NK-92 treated with Interleukin-12 subunit alpha and Interleukin-12 subunit beta, amount 100 ng/mL, for 24 hours (cell line): ENCODE measurements around the gene G6PC1.
"Not testable (repeated sequence)": the region's sequence is repeated elsewhere in the genome, so short reads cannot be mapped to it uniquely, and the experiment has no call there.

ENCODE experiments used
- DNase-seq: peaks from one replicate; lab custom pipeline; 2025; lab: John Stamatoyannopoulos, UW

Gene G6PC1

DNA sequence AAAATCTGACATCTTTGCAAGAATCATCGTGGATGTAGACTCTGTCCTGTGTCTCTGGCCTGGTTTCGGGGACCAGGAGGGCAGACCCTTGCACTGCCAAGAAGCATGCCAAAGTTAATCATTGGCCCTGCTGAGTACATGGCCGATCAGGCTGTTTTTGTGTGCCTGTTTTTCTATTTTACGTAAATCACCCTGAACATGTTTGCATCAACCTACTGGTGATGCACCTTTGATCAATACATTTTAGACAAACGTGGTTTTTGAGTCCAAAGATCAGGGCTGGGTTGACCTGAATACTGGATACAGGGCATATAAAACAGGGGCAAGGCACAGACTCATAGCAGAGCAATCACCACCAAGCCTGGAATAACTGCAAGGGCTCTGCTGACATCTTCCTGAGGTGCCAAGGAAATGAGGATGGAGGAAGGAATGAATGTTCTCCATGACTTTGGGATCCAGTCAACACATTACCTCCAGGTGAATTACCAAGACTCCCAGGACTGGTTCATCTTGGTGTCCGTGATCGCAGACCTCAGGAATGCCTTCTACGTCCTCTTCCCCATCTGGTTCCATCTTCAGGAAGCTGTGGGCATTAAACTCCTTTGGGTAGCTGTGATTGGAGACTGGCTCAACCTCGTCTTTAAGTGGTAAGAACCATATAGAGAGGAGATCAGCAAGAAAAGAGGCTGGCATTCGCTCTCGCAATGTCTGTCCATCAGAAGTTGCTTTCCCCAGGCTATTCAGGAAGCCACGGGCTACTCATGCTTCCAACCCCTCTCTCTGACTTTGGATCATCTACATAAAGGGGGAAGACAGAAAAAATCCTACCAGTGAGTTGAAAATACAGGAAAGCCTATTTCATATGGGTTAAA lies at the start of gene G6PC1:
TSS of gene G6PC1 (plus strand) at position 340 of the 872 bp plus-strand sequence. CDS start at position 418, 78 bp downstream.
- no peak for DNase-seq

DNA sequence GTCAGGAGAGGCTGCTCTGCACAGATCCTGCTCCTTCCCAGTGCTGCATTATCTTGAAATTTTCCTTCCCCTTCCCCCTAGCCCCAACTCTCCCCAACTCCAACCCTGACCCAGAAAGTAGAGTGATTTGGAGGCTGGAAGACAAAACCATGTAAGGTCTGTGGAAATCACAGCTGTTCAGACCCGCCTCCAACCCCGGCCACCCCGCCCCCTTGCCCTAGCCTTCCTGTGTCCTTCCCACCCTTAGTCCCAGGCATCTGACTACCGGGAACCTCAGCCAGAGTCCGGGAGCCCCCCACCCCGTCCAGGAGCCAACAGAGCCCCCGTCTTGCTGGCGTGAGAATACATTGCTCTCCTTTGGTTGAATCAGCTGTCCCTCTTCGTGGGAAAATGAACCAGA lies 49.6 kb upstream of the G6PC1 start, which contains the start of gene AOC3:
TSS of gene AOC3 (plus strand) at position 246 of the 400 bp plus-strand sequence. CDS start at position 391, 145 bp downstream.
- DNase-seq = no peak

DNA sequence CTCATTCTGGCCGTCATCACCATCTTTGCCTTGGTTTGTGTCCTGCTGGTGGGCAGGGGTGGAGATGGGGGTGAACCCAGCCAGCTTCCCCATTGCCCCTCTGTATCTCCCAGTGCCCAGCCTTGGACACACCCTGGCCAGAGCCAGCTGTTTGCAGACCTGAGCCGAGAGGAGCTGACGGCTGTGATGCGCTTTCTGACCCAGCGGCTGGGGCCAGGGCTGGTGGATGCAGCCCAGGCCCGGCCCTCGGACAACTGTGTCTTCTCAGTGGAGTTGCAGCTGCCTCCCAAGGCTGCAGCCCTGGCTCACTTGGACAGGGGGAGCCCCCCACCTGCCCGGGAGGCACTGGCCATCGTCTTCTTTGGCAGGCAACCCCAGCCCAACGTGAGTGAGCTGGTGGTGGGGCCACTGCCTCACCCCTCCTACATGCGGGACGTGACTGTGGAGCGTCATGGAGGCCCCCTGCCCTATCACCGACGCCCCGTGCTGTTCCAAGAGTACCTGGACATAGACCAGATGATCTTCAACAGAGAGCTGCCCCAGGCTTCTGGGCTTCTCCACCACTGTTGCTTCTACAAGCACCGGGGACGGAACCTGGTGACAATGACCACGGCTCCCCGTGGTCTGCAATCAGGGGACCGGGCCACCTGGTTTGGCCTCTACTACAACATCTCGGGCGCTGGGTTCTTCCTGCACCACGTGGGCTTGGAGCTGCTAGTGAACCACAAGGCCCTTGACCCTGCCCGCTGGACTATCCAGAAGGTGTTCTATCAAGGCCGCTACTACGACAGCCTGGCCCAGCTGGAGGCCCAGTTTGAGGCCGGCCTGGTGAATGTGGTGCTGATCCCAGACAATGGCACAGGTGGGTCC lies 49.0 kb upstream of the G6PC1 start:
- not testable (repeated sequence) for DNase-seq

DNA sequence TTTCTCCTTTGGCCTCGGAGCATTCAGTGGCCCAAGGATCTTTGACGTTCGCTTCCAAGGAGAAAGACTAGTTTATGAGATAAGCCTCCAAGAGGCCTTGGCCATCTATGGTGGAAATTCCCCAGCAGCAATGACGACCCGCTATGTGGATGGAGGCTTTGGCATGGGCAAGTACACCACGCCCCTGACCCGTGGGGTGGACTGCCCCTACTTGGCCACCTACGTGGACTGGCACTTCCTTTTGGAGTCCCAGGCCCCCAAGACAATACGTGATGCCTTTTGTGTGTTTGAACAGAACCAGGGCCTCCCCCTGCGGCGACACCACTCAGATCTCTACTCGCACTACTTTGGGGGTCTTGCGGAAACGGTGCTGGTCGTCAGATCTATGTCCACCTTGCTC lies 48.2 kb upstream of the G6PC1 start:
- DNase-seq = no peak

DNA sequence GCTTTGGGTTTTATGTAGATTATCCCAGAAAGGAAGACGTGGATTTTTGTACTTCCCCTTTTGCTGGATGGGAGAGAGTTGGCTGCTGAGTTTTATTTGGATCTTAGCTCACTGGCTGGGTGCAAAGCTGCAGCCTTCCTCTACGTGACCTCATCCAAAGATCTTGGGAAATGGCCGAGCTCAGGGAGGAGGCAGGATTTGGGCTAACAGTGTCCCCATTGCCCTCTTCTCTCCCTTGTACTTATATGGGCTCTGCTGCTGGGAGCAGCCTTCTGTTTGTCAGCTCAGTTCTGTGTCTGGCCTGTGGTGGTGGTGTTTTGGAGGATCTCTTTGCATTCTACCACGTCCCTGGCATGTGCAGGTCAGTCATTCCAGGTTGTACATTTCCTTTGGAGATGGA lies 47.6 kb upstream of the G6PC1 start:
- no peak for DNase-seq

DNA sequence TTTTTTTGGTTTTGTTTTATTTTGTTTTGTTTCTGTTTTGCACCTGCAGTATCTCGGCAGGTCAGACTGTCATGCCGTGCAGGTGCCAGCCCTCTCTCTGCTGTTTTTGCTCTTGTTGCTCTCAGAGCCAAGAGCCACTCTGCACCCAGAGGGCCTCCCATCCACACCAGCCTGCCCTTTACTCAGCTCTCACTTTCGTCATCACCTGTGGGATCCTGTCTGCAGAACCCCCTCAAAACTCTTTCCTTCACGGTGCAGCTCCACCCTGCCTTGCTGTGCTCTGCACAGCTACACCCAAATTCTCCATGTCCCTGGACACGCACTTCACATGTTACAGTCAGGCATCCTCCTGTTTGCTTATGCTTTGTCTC lies 47.0 kb upstream of the G6PC1 start:
- DNase-seq = no peak

DNA sequence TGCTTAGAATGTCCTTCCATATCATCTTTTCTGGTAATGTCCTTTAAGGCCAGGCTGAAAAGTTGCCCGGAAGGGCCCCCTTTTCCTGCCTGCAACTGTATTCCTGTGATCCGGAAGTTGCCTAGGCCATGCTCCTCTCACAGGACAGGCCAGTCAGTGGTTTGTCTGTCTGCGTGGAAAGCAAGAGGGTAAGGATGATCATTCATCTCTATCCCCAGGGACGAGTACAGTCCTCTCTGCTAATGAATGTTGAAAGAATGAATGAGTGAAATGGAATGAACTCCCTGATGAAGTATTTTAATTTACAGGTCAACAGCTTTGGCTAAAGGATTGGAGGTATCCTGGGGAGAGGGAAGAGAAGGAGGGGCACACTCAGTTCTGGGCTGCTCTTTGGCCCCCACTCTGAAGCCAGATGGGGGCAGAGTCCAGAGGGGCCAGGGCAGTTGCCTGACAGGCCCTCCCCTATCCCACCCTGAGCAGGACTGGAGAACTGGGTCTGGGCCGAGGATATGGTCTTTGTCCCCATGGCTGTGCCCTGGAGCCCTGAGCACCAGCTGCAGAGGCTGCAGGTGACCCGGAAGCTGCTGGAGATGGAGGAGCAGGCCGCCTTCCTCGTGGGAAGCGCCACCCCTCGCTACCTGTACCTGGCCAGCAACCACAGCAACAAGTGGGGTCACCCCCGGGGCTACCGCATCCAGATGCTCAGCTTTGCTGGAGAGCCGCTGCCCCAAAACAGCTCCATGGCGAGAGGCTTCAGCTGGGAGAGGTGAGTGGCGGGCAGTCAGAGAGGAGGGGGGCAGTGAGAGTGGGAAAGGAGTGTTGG lies 46.4 kb upstream of the G6PC1 start:
- DNase-seq = no peak

DNA sequence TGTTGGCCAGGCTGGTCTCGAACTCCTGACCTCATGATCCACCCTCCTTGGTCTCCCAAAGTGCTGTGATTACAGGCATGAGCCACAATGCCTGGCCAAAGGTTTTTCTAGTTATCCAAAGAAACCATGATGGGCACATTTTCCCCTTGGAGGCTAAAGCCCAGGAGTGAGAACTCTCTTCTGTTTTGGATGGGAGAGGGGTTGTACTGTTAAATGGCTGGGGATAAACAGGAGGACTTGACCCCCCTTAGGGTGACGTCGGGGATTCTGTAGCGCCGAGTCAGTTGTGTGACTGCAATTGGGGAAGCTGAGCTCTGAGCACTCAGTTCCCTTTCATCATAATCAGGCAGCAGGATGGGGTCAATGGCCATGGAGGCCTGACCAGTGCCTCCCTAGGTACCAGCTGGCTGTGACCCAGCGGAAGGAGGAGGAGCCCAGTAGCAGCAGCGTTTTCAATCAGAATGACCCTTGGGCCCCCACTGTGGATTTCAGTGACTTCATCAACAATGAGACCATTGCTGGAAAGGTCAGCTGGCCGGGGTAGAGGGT lies 45.5 kb upstream of the G6PC1 start:
- no peak for DNase-seq

DNA sequence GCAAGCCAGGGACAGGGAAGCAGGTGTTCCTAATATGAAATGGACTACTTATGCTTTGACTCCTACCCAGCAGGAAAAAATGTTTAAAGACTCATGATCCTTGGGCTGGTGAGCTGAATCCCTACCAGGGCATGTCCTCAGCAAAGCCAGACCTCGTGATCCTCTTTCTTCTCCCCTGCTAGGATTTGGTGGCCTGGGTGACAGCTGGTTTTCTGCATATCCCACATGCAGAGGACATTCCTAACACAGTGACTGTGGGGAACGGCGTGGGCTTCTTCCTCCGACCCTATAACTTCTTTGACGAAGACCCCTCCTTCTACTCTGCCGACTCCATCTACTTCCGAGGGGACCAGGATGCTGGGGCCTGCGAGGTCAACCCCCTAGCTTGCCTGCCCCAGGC lies 44.5 kb upstream of the G6PC1 start:
- DNase-seq = not testable (repeated sequence)

DNA sequence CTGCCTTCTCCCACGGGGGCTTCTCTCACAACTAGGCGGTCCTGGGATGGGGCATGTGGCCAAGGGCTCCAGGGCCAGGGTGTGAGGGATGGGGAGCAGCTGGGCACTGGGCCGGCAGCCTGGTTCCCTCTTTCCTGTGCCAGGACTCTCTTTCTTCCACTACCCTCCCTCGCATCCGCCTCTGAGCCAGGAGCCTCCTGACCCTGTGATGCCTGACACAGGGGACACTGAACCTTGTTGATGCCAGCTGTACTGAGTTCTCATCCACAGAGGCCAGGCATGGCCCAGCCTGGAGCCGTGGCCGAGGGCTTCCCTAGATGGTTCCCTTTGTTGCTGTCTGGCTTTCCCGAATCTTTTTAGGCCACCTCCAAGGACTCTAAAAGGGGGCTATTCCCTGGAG lies 44.1 kb upstream of the G6PC1 start:
- not testable (repeated sequence) for DNase-seq

DNA sequence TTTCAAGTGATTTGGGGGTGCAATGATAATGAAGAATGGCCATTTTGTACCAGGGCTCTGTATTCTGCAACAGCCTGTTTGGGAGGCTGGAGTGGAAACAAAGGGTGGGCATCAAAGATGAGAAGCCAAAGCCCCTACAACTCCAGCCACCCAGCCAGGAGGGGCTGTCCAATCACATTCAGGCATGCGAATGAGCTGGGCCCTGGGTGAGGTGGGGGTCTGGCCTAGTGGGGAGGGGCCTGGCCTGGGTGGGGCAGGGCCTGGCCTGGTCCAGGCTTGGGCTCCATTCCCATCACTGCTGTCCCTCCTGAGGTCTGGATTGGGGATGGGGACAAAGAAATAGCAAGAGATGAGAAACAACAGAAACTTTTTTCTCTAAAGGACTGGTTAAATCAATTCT lies 43.2 kb upstream of the G6PC1 start:
- no peak for DNase-seq

DNA sequence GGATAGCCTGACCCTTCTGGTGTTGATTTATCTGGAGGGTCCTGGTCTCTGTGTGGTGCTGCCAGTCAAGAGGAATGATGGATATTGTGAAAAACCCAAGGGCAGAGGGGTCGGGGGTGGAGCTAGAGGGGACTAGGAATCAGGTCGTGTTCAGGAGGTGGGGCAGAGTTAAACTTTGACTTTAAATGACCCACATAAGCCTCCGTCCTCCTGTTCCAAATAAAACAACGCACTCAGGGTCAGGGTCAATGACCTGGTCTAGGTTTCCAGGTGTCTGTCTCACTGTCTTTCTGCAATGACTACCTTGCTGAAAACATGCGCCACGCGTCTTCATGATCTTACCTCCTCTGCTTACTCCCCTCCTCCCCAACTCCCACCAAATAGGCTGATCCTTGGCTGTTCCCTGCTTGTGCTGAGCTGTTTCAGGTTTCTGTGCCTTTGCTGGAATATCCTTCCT lies 34.9 kb upstream of the G6PC1 start:
- no peak for DNase-seq

DNA sequence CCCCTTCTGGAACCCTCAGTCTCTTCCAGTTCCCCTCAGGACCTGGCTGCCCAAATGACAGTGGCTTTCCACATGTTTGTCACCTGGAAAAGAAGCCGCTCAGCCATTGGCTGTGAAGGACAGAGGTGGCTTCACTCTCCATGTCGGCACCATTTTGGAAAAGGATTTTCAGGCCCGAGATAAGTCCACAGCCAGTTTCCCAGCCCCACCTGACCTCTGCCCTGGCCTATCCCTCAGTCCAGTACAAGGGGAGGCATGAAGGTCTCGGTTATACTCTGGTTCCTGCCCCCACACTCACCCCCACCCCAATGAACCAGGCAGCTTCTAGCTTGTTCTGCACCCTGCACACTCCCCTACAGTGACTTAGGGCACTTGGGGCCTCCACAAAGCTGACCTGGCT lies 34.4 kb upstream of the G6PC1 start:
- no peak for DNase-seq

DNA sequence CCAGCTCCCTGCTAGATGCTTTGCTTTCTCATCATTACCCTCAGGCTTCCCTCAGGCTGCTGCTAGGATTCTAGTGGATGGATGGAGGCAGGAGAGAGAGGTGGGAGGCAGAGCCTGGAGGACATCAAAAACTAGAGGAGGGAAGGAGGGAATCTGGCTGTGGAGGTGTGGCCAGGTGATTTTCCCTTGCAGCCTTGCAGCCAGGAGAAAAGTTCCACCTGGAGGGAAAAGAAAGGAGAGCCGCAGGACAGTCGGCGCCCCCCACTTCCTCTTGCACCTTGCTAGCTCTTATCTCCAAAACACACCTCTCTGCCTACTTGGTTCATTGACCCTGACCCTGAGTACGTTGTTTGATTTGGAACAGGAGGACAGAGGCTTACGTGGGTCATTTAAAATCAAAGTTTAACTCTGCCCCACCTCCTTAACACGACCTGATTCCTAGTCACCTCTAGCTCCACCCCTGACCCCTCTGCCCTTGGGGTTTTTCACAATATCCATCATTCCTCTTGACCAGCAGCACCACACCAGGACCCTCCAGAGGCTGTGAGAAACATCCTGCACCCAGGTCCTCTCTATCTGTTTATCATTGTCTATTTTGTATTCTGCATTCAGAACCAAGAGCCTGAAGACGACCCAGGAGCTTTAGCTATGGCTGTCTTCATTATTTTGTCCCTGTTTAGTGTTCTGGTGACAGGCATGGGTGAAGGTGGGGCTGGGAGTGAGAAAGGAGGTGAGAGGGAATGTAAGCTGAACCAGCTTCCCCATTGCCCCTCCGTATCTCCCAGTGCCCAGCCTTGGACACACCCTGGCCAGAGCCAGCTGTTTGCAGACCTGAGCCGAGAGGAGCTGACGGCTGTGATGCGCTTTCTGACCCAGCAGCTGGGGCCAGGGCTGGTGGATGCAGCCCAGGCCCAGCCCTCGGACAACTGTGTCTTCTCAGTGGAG lies 33.7 kb upstream of the G6PC1 start:
- DNase-seq = no peak

DNA sequence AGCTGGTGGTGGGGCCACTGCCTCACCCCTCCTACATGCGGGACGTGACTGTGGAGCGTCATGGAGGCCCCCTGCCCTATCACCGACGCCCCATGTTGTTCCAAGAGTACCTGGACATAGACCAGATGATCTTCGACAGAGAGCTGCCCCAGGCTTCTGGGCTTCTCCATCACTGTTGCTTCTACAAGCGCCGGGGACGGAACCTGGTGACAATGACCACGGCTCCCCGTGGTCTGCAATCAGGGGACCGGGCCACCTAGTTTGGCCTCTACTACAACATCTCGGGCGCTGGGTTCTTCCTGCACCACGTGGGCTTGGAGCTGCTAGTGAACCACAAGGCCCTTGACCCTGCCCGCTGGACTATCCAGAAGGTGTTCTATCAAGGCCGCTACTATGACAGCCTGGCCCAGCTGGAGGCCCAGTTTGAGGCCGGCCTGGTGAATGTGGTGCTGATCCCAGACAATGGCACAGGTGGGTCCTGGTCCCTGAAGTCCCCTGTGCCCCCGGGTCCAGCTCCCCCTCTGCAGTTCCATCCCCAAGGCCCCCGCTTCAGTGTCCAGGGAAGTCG lies 32.8 kb upstream of the G6PC1 start:
- DNase-seq = not testable (repeated sequence)

DNA sequence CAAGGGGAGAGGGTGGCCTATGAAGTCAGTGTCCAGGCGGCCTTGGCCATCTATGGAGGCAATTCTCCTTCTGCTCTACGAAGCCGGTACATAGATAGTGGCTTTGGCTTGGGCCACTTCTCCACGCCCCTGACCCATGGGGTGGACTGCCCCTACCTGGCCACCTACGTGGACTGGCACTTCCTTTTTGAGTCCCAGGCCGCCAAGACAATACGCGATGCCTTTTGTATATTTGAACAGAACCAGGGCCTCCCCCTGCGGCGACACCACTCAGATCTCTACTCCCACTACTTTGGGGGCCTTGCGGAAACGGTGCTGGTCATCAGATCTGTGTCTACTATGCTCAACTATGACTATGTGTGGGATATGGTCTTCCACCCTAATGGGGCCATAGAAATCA lies 32.3 kb upstream of the G6PC1 start:
- no peak for DNase-seq

DNA sequence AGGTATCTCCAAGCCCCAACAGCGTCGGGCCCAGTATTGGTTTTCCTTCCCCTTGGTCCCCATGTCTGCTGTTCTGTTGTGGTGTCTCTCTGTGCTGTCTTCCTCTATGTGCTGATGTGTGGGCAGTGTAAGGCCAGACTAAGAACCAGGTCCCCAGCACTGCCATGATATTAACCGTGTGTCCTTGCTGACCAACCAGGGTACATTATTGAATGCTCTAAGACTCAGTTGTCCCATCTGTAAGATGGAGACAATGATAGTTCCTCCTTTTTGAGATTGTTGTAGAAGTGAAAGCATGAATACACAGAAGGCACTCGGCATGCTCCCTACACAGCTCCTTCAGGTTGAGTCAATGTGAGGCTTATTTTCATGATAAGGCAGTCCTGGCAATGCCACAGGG lies 29.0 kb upstream of the G6PC1 start:
- DNase-seq = no peak

DNA sequence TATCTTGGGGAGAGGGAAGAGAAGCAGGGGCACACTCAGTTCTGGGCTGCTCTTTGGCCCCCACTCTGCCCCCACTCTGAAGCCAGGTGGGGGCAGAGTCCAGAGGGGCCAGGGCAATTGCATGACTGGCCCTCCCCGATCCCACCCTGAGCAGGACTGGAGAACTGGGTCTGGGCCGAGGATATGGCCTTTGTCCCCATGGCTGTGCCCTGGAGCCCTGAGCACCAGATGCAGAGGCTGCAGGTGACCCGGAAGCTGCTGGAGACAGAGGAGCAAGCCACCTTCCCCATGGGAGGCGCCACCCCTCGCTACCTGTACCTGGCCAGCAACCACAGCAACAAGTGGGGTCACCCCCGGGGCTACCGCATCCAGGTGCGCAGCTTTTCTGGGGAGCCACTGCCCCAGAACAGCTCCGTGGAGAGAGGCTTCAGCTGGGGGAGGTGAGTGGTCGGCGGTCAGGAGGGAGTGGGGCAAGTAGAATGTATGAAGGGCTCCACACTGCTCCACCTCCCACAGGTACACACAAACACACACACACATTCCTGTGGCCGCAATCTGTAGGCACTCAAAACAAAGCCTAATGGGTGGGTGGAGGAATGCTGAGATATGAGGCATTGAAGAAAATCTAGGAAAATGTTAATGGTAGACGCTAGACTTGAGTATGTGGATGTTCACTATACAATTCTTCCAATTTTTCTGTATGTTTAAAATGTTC lies 28.2 kb upstream of the G6PC1 start:
- no peak for DNase-seq

DNA sequence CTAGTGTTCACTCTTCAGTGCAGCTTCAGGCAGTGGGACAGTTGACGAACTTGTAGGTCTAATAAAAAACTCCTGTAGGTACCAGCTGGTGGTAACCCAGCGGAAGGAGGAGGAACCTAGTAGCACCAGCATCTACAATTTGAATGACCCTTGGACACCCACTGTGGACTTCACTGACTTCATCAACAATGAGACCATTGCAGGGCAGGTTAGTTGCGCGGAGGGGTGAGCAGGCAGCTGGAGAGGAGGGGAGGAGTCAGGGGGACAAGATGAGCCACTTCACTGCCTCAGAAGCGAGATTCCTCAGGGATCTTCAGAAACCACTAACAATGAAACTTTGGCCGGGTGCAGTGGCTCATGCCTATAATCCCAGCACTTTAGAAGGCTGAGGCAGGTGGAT lies 27.3 kb upstream of the G6PC1 start:
- no peak for DNase-seq
